GM18507 (cell line): ENCODE measurements around the gene MB.

Experiments
- DNase-seq: peaks from one replicate; pipeline ENCODE4 v3.0.0; 2011; ENCODE audit warnings: low read depth; ENCODE audit not compliant: insufficient read length; ENCODE audit errors: extremely low spot score
- FAIRE-seq: peaks from 2 replicates; lab custom pipeline; 2011; peaks lifted over from hg19 to GRCh38; lab: Jason Lieb, UNC

Gene MB

DNA sequence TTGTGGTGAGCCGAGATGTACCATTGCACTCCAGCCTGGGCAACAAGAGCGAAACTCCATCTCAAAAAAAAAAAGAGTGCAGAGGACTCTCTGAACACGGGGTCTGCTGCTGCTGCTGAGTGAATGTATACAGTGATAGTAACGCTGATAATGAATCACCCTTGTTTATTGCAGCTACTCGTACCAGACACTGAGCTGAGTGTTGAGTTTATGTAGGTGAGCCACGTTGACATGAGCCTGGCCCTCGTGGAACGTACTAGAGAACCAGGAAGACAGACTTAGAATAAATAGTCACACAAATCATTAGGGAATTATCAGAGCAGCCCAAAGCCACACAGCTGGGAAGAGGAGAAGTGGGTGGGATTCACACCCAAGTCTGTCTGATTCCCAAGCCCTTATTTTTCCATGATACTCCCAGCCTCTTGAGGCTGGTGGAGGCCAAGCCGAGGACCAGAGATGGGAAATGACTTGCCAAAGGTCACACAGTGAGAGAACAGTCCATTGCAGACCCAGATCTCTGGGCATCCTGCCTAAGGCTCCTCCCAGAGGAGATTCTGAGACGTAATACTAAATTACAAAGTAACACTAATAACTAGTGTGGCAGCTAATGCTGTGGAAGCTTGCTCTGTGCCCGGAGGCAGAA lies 34.8 kb downstream of the MB start:
- FAIRE-seq (no peak), DNase-seq (no peak)

- no peak for DNase-seq
- no peak for FAIRE-seq
These were observed 36.1 kb downstream of the MB start for GRCh38 chr22:35581023-35581413.

DNA sequence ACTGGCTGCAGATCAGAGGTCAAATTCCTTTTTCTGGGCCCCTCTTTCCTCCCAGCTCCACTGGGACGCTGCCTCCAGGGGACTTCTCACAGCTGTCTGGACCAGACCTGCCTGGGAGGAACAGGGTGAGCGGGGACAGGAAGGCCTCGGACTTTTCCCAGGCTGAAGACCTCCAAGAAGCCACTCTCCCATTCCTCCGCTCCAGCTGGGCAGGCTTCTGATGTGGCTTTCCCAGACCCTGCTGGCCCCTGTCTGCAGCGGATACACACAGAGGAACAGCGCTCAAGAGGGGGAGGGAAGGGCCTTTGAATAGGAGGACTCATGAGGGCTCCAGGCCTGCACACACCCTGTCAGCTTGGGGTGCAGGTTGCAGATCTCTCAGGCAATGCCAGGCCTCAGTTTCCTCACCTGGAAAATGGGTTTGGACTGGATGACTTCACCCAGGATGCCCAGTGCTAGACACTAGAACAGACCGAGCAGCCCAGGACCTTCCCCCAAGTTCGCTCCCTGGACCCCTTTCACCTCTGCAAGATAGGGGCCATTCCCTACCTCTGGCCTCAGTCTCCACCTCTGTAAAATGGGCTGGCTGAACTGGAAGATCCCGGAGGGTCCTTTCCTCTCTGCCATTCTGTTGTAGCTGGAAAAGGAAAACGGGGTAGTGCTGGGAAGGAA lies 36.6 kb downstream of the MB start:
- no peak for DNase-seq
- FAIRE-seq: no peak

DNA sequence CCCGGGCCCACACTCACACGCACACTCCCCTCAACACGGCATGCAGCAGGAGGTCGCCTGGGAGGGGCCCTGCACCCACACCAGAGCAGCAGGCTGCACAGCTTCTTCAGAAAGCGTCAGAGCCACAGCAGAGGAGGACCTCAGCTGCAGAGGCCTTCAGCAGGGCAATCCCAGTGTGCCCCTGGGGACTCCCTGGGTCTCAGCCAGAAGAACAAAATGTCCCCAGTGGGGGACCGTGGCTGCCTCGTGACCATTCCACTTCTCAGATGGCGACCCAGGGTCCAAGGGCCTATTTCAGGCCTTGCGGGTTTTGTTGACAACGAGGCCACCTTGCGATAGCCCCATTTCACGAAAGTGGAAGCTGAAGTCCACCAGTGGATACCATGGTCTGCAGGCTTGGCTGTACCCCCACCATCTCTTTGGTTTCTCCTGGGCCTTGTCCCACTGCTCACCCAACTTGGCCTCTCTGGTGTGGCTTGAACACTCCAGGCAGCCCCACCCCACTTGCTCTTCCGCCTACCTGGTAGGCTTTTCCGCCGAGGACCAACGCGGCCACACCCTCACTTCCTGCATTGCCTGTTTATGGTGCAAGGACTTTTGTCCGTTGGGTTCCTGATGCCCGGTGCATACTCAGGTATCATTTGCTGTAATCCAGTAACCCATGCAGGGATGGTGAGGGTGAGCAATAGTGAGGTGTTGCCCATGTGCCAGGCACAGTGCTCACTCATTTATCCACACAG lies 38.1 kb downstream of the MB start:
- DNase-seq (no peak), FAIRE-seq (no peak)

DNA sequence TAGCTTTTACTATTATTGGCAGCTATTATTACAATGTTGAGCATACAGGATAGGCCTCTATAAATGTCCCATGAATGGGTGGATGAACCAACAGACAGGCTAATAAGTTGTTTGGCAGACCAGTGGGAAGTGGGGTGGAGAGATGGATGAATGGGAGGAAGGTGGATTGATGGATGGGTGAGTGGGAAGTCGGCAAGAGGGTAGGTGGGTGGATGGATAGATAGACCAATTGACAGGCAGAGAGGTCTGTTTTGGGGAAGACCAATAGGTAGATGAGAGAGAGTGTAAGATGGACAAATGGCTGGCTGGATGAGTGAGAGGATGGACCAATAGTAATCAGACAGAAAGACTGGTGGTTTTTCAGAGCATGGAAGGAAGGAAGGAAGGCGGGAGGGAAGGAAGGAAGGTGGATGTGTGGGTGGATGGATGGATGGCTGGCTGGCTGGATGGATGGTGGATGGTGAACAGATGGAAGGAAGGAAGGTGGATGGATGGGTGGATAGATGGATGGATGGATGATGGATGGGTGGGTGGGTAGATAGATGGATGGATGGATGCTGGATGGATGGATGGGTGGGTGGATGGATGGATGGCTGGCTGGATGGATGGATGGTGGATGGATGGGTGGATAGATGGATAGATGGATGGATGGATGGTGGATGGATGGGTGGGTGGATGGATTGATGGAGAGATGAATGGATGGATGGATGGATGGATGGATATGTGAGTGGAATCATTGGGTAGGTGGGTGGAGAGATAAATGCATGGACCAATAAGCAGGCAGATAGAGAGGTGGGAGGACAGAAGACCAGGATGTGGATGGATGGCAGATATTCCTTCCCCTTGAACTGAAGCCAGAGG lies 39.1 kb downstream of the MB start:
- FAIRE-seq (no peak), DNase-seq (no peak)

- FAIRE-seq: no peak
- DNase-seq: no peak
These were observed 40.5 kb downstream of the MB start for GRCh38 chr22:35576671-35577070.

DNA sequence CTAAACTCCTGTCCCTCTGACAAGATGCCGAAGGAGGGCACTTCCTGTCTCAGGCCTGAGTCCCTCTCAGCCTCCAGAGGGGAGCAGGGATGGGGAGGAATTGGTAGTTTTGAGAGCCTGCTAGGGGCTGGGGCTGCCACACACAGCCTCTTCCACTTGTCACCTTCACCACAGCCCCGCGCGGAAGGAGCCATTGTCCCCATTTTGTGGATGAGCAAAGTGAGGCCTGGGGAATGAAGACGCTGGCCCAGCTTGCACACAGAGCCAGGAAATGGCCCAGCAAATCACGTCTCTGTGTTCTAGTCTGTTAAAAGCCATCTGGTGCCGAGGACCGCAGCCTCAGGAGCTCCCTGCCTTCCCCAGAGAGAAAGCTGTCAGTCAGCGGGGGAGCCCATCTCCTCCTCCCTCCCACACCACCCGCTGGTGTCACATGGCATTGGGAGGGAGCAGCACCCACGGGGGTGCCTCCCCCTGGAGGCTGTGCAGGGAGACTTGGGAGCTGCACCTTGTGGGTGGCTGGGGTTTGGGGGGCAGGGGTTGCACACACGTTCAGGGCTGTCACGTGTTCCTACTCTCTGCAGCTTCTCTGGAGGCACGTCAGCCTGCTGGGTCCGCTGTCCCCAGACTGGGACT lies 41.9 kb downstream of the MB start:
- DNase-seq (no peak), FAIRE-seq (no peak)

DNA sequence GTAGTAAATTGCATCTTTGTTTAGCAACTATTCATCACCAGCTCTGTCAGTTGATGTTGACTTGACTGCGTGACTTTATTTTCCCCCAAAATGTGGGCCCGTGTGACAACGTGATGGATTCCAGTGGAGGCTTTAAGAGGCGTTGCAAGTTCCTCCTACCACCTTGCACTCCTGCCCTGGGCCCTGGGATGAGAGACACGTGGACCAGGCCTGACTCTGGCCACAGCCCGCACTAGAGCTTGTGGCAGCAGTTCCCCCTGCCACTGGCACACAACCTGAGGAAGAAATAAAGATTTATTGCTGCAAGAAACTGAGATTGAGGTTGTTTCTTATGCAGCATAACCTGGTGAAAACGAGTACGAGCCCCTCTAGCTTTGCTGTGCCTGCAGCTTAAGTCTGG lies 44.6 kb downstream of the MB start:
- FAIRE-seq (no peak), DNase-seq (no peak)

DNA sequence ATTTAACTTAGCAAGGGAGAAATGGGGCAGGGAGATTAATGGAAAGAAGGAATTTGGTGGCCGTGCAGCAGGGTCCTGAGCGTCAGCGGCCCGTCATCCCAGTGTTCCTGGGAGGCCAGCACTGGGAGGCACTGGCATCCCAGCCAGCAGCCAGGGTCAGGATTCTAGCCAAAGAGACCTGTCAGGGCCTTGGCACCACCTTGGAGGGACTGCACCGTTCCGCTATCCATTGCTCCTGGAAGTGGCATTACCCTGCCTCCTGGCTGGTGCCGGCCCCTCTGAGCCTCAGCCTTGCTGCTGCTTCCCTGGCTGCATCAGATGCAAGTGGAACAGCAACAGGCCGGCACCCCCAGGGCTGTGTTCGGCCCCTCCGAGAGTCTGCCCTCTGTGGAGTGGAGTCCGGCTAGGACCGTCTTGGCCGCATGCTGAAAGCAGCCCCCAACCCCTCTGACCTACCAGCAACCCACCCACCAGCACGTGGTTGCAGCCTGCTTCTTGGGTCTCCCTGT lies 46.4 kb downstream of the MB start:
- DNase-seq (no peak), FAIRE-seq (no peak)

- FAIRE-seq (no peak), DNase-seq (no peak)
These were observed 47.2 kb downstream of the MB start for GRCh38 chr22:35569916-35570315.

GRCh38 chr22:35568751-35569739 lies 48.1 kb downstream of the MB start:
- no peak for DNase-seq
- no peak for FAIRE-seq

DNA sequence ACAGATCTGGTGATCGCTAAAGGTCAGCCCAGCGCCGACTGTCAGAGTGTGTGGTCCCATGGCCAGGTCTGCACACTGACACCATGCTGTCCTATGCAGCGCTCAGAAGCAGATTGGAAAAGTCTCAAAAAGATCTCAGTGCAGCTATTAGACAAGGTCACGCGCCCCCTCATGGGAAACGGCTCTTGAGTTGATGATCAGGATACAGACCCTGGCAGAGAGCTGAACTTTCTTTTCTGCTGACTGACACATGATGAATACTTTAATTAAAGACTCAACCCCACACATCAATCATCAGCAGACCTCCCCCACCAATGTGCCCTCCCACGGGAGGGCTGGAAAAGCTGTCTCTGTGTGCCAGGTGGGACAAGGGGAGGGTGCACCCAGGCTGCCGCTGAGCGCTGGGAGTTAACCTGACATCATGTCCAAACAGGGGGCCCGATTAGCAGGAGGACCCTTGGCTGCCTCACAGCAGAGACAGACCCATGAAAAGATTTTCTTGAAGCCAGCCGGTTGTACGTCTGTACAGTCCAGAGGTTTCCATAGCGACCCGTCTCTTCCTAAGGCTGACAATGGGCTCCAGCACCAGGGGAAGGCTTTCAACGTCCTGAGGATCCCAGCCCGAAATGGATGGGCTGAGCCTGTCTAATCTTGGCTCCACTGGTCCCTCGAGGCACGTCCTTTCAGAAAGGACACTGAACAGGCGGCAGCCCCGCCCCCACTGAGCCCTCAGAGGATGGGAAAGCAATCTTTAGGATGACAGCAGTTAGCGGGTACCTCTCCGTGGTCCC lies 49.6 kb downstream of the MB start:
- no peak for DNase-seq
- FAIRE-seq: no peak

GRCh38 chr22:35564975-35565867 lies 51.9 kb downstream of the MB start:
- no peak for DNase-seq
- FAIRE-seq: no peak

- DNase-seq (no peak), FAIRE-seq (no peak)
These were observed 53.9 kb downstream of the MB start for GRCh38 chr22:35563211-35563610.

- DNase-seq (no peak), FAIRE-seq (no peak)
These were observed 55.2 kb downstream of the MB start for GRCh38 chr22:35561796-35562526.

DNA sequence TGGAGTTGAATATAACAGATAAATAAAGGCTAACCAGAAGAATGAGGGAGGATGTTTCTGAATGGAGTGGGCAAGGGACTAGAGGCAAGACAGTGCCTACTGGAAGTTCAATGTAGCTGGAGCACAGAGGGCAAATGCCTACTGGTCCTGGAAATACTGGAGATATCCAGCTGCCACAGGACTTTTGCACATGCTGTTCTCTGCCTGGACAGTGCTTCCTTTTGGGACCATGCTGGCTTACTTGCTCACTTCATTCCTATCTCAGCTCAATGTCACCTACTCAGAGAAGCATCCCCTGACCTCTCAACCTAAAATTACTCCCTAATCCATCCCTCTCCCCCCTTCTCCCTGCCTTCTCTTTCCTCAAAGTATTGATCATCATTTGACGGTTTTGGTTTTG lies 56.3 kb downstream of the MB start:
- FAIRE-seq (no peak), DNase-seq (no peak)
